ENCODE data around the gene EXO1. TPM values are rescaled to one million over a fixed set of nuclear protein-coding genes. Genes with fewer than 3 reads are reported as not detected.

EXO1 gene
- total RNA-seq, 1 experiment from 2014 or later = 32.9 TPM

DNA sequence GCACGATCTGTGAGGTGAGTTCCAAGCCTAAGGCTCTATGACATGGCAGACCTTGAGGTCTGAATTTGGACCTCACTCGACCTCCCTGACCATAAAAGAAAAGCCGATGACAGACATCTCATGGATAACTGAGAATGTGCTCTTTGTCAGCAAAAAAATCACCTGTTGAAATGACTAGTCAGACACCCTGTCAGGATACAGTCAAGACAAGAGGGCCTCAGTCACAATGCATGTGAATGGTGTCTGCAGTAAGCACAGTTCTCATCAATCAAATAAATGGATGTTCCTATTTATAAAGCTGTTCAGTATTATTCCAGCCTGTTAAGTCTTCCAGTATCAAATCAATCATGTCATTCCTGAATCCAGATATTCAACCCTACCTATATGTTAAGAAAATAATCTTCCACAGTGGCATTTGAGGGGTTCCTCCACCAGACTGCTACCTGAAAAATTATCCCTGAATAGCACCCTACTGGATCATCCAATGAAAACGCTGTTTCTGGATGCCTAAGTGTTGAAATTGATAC, 28.6 kb upstream of the EXO1 start:
- H3K4me2 ChIP-seq (ENCODE audit: low read length) = no peak overlapping the region
- no peaks in the 10 kb centered on the region for H3K27me3 ChIP-seq (ENCODE audit: insufficient read depth, low read length)
- ChIA-PET RAD21 (ENCODE audit: low non-redundant PET in 1 of 2, low total read pairs in 2 of 2, uncharacterized antibody in 2 of 2, unreplicated experiment in 2 of 2) (no interaction called here), CTCF (no interaction called here), POLR2A (no interaction called here)
- DNase-seq (ENCODE audit: low read depth, low spot score) (no peak), ATAC-seq (no peak)
- H3K9me3 ChIP-seq (ENCODE audit: control insufficient read depth in 1 of 2, insufficient read depth in 1 of 2, low read depth in 1 of 2, low read length in 2 of 2) = no peaks in the 10 kb centered on the region
- H3K79me2 ChIP-seq (ENCODE audit: insufficient read depth, low read length) = no peaks in the 10 kb centered on the region
- intact Hi-C loops (cut with micrococcal nuclease) = no loop called here
- H3K36me3 ChIP-seq (ENCODE audit: control insufficient read depth in 1 of 2, insufficient read depth in 2 of 2, low read length in 2 of 2) = no peaks in the 10 kb centered on the region
- H3K4me3 ChIP-seq (replicated peaks in 1 of 2; ENCODE audit: low read depth in 1 of 2, low read length in 2 of 2) = no peak overlapping the region
- BruUV-seq (replicated peaks) = no TSS peak
- no peak overlapping the region for H3K27ac ChIP-seq (ENCODE audit: low read depth, low read length)
- no peaks in the 10 kb centered on the region for H4K20me1 ChIP-seq (ENCODE audit: insufficient read depth)
- TF ChIP-seq JUND (IDR thresholded peaks at IDR 0.05) = no peak
- no peak for TF ChIP-seq ZFX (IDR thresholded peaks at IDR 0.05)
- TF ChIP-seq EZH2phosphoT487 (IDR thresholded peaks at IDR 0.05; ENCODE audit: borderline replicate concordance) = no peak
- TF ChIP-seq SP1 (IDR thresholded peaks at IDR 0.05; ENCODE audit: low read depth) = no peak
- no peak for TF ChIP-seq EZH2 (IDR thresholded peaks at IDR 0.05)
- no peak for TF ChIP-seq RAD21 (IDR thresholded peaks at IDR 0.05; ENCODE audit: low read depth)
- no peak for TF ChIP-seq ZNF274 (IDR thresholded peaks at IDR 0.05; ENCODE audit: low read depth, low read length)
- TF ChIP-seq REST (IDR thresholded peaks at IDR 0.05; ENCODE audit: low read depth) = no peak
- no peak for TF ChIP-seq SIN3A (IDR thresholded peaks at IDR 0.05; ENCODE audit: low read depth)
- no peak for TF ChIP-seq ATF3 (IDR thresholded peaks at IDR 0.05)
- TF ChIP-seq CEBPB (IDR thresholded peaks at IDR 0.05; ENCODE audit: low read depth) = no peak
- TF ChIP-seq POLR2AphosphoS5 (IDR thresholded peaks at IDR 0.05; ENCODE audit: low read depth, low read length) = no peak
- no peaks in the 10 kb centered on the region for H3K4me1 ChIP-seq (ENCODE audit: control insufficient read depth in 1 of 2, insufficient read depth in 2 of 2, low read length in 2 of 2)
- H3K9me2 ChIP-seq (ENCODE audit: insufficient read depth) = no peaks in the 10 kb centered on the region
- H3K9ac ChIP-seq (ENCODE audit: low read length) = no peak overlapping the region
- no peak overlapping the region for H2AFZ ChIP-seq (ENCODE audit: low read depth, low read length, poor library complexity, severe bottlenecking)

Measured in HCT116 (cell line).